ENCODE data around the gene SUN2.

SUN2 gene

DNA sequence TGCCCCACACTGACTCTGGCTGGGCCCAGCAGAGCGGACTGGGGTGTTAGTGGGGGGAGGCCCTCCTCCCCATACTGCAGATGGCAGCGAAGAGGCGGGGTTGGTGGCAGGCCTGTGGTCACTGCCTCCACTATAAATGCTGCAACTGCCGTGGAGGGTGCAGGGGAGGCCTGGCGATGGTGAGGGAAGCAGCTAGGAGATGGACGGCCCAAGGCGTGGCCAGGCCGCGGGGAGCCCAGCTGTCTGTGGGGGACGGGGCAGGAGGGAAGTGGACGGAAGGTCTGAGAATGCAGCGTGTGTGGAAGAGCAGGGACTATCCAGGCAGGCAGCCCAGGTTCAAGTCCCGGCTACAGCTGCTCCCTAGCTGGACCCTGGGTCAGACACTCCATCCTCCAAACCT lies 19.9 kb upstream of the SUN2 start:
- no peak overlapping the region for H3K27ac ChIP-seq
- TF ChIP-seq, protein P1, sequence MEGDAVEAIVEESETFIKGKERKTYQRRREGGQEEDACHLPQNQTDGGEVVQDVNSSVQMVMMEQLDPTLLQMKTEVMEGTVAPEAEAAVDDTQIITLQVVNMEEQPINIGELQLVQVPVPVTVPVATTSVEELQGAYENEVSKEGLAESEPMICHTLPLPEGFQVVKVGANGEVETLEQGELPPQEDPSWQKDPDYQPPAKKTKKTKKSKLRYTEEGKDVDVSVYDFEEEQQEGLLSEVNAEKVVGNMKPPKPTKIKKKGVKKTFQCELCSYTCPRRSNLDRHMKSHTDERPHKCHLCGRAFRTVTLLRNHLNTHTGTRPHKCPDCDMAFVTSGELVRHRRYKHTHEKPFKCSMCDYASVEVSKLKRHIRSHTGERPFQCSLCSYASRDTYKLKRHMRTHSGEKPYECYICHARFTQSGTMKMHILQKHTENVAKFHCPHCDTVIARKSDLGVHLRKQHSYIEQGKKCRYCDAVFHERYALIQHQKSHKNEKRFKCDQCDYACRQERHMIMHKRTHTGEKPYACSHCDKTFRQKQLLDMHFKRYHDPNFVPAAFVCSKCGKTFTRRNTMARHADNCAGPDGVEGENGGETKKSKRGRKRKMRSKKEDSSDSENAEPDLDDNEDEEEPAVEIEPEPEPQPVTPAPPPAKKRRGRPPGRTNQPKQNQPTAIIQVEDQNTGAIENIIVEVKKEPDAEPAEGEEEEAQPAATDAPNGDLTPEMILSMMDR (conservative IDR thresholded peaks at IDR 0.05), result no peak

DNA sequence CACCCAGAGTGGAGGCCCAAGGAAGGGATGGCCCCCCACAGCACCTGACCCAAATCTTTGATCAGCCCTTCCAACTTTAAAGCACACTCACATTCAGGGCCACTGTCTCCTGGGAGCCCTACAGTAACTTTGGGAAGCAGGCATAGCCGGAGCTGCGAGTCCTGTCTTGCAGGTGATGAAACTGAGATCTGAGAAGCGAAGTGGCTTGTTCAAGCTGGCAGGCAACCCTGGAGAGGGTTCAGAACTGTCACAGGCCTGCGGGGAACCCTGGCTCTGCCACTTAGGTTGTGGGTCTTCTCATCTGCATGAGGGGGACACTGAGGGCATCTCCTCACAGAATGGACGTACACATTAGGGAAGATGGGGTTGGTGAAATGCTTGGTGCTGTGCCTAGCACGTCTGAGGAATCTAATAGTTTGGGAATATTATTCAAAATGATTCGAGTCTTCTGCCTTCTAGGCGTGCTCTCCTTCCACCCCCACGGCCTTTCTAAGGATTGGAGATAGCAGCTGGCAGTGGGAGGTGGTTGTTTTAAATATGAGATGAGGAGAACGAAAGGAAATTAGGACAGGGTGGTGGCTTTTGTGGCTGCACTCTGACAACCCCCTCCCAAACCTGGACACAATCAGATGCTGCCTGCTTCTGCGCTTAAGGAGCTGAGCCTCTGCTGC lies 18.8 kb upstream of the SUN2 start:
- no peak overlapping the region for H3K27ac ChIP-seq
- no peak for TF ChIP-seq ZFX (IDR thresholded peaks at IDR 0.05)
- TF ChIP-seq, protein P1 (conservative IDR thresholded peaks at IDR 0.05), result no peak

DNA sequence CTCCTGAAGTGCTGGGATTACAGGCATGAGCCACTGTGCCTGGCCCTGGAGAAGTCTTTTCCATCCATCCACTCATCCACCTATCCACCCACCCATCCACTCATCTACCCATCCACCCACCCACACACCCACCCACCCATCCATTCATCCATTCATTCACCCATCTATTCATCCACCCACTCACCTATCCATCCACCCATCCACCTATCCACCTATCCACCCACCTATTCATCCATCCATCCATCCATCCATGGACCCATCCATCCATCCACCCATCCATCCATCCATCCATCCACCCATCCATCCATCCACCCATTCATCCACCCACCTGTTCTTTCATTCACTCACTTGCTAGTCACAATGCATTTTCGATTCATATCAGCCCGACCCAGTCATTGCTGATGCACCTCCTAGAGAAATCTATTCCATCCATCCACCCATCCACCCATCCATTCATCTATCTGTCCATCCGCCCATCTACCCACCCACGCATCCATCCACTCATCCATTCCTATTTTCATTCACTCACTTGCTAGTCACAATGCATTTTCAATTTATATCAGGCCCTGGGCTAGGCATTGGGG lies 17.7 kb upstream of the SUN2 start:
- no peak overlapping the region for H3K27ac ChIP-seq
- TF ChIP-seq, protein P1 (conservative IDR thresholded peaks at IDR 0.05), result no peak
- TF ChIP-seq ZFX (IDR thresholded peaks at IDR 0.05), result no peak

DNA sequence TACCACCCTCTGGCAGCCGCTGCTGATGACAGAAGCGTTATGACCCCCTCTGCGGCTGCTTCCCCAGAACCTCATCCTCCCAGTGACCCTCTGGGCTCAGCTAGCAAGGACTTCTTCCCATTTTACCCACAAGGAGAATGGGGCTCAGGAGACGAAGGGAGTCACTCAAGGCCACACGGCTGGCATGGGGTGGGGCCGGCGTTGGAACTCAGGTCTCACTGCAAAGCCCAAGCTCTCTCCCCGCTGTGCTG lies 16.8 kb upstream of the SUN2 start:
- TF ChIP-seq, protein P1 (conservative IDR thresholded peaks at IDR 0.05), result no peak
- no peak for TF ChIP-seq ZFX (IDR thresholded peaks at IDR 0.05)
- no peak overlapping the region for H3K27ac ChIP-seq

DNA sequence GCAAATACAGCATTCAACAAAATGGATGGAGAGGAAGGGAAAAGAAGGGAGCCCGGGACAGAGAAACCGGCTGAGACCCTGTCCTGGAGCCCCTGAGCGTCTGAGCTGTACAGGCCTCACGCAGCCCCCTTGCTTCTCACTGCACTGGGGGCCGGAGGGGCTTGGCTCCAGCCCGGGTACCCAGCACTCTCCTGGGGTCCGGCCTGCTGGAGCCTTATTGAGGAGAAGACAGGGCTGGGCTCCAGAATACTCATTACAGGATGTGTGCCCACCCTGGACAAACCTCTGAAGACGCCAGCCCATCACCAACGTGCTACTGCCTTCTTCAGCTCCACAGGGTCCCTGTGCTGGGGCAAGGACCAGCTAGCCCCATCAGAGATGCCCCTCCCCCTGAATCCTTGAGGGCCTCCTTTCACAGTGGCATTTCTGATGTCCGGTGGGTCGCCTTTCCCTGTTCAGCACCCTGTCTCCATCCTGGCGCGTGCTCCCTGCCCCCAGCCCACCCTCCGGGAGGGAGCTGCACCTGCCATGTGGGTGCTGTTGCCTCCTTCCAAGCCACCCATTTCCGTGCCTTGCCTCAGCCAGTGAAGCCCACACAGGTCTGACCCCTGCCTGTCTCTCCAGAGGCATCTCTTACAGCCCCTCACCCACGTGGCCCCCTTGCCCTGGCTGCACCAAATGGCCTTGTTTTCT lies 14.6 kb upstream of the SUN2 start:
- TF ChIP-seq ZFX (IDR thresholded peaks at IDR 0.05), result no peak
- TF ChIP-seq, protein P1 (conservative IDR thresholded peaks at IDR 0.05), result no peak

DNA sequence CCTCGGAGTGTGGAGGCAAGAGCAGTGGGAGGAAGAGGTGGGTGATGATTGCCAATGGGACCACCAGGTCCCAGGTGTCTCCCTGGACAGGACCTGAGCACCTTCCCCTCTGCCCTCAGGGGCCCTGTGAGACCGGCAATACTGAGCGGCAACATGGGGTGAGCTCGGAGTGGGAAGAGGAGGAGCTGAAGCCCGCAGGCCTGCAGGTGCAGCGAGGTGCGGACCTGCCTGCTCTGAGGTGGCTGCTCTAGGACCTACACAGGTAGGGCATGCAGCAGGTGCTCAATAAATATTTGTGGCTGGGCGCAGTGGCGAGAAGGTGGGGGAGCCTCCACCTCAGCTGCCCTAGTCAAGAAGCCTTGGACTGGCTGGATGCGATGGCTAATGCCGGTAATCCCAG lies 12.2 kb upstream of the SUN2 start:
- TF ChIP-seq ZFX (IDR thresholded peaks at IDR 0.05), result no peak
- TF ChIP-seq, protein P1 (conservative IDR thresholded peaks at IDR 0.05), result no peak
- no peak overlapping the region for H3K27ac ChIP-seq

More for the DNA sequence above, 14.6 kb upstream of the SUN2 start:
- H3K27ac ChIP-seq, result no peak overlapping the region

DNA sequence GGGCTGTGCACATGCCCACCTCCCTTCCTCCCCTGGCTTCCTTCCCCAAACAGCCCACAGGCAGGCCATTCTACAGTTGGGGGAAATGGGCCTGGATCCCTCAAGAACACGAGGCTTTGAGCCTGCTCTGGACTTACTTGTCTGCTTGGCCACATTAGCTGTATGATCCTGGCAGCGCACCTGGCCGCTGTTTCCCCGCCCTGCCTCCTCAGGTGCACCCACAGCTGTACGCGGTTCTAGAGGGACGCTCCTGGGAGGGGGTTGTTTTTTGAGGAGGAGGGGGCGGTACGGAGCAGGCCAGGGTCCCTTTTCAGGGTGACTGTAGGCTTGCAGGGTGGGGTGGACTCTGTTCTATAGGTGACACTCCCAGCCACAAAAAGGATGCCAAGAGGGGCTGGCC lies 11.5 kb upstream of the SUN2 start:
- TF ChIP-seq, protein P1 (conservative IDR thresholded peaks at IDR 0.05), result no peak
- TF ChIP-seq ZFX (IDR thresholded peaks at IDR 0.05), result no peak

More for the DNA sequence above, 11.5 kb upstream of the SUN2 start:
- no peak overlapping the region for H3K27ac ChIP-seq

Measured in C4-2B (cell line).